Measurements from ENCODE around the gene MST1.

DNA sequence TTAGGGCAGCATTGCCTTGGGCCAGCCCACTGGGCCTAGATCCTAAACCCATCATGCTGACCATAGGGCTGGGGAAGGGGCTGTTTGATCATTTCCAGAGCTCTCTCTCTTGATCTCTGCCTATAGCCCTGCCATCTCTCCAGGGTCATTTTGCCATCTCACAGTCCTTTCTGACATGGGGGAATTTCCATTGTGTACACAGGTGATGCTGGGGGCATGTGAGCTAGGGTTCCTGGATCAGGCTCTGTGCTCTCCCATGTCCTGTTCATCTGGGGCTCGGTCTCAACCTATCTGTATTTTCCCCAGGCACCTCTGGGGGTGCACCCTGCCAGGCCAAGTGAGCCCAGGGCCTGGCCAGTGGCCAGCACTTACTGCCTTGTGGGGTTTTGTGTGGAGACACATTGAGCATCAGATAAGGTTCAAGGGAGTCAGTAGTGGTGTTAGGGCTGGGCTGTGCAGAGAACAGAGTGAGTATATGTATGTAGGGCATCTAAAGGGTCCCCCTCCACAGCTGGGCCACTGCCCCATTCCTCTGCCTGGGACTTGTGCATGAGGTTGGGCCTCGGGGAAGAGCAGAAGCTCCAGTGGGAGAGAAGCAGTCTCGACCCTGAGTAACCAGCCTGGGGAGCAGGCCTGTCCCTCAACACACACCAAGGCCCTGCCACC is 40.8 kb downstream of the MST1 start:
- TF ChIP-seq, protein P1, sequence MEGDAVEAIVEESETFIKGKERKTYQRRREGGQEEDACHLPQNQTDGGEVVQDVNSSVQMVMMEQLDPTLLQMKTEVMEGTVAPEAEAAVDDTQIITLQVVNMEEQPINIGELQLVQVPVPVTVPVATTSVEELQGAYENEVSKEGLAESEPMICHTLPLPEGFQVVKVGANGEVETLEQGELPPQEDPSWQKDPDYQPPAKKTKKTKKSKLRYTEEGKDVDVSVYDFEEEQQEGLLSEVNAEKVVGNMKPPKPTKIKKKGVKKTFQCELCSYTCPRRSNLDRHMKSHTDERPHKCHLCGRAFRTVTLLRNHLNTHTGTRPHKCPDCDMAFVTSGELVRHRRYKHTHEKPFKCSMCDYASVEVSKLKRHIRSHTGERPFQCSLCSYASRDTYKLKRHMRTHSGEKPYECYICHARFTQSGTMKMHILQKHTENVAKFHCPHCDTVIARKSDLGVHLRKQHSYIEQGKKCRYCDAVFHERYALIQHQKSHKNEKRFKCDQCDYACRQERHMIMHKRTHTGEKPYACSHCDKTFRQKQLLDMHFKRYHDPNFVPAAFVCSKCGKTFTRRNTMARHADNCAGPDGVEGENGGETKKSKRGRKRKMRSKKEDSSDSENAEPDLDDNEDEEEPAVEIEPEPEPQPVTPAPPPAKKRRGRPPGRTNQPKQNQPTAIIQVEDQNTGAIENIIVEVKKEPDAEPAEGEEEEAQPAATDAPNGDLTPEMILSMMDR (IDR thresholded peaks at IDR 0.05): no peak
- TF ChIP-seq POLR2A (IDR thresholded peaks at IDR 0.05) (no peak), POLR2AphosphoS5 (IDR thresholded peaks at IDR 0.05) (no peak), EP300 (IDR thresholded peaks at IDR 0.05) (no peak)

All from suprapubic skin (tissue), 4 donors.